Cardiac fibroblast (primary cell): Measurements from ENCODE around the gene ZNF536.

ENCODE experiments used
- DNase-seq, 2 donors: peaks; one replicate each; pipeline versions ENCODE4 v3.0.0 to v3.0.0-alpha.2; 2010; ENCODE audit warnings: low read depth in 2 of 2
- H3K4me3 ChIP-seq, 2 donors: replicated peaks in 1 of 2; 1 replicate in 1 of 2; 2 replicates in 1 of 2; pipeline ENCODE4 v1.5.1; 2011; ENCODE audit warnings: low read depth in 2 of 2, low read length in 2 of 2, mild to moderate bottlenecking in 2 of 2, moderate library complexity in 1 of 2
- TF ChIP-seq, protein P1 (sequence below): IDR thresholded peaks from one replicate; pipeline ENCODE4 v1.5.1; 2011; ENCODE audit warnings: low read depth, mild to moderate bottlenecking, low read length, inconsistent platforms

ZNF536 gene

DNA sequence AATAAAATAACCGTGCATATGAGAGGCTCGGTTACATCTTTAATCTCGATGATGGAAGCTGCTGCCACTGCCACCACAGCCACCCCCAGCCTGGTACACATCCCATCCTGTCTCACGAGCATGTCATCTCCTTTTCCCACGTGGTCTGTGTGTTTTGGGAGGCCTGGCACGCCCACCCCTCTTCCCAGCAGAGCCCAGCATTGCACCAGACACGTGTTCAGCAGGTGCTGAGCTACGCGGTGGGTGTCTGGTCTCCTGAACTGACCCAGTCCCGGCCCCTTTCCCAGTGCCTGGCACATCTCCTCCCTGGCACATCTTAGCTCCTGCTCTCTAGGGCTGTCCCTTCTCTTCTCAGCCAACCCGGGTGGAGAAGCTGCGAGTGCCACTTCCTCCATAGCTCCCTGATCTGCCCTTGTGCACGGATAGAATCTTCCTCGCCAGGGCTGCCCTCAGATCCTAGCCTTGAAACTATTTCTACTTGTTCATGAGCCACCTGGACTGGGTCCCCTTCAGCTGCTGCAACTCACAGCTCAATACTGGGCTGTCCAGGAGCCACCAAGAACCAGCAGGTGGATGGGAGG, 36.8 kb upstream of the ZNF536 start:
- DNase-seq, result no peak
- no peak overlapping the region for H3K4me3 ChIP-seq
- TF ChIP-seq, protein P1, sequence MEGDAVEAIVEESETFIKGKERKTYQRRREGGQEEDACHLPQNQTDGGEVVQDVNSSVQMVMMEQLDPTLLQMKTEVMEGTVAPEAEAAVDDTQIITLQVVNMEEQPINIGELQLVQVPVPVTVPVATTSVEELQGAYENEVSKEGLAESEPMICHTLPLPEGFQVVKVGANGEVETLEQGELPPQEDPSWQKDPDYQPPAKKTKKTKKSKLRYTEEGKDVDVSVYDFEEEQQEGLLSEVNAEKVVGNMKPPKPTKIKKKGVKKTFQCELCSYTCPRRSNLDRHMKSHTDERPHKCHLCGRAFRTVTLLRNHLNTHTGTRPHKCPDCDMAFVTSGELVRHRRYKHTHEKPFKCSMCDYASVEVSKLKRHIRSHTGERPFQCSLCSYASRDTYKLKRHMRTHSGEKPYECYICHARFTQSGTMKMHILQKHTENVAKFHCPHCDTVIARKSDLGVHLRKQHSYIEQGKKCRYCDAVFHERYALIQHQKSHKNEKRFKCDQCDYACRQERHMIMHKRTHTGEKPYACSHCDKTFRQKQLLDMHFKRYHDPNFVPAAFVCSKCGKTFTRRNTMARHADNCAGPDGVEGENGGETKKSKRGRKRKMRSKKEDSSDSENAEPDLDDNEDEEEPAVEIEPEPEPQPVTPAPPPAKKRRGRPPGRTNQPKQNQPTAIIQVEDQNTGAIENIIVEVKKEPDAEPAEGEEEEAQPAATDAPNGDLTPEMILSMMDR, result no peak

DNA sequence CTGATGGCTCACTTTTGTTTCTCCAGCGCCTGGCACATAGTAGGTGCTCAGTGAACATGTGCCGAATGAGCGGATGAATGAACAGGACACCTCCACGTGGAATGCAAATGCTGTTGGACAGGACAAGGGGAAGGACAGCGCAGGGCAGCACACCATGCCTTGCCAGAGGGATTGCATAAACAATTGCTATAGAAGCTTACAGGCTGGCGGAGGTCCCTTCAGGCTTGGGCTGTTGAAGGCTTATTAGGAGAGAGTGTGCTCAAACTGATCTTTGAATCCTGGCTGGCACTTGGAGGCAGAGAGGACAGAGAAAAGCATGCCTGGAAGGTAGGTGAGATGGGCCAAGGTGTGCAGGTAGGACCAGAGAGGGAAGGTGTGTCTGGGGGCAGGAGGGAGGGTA, 35.9 kb upstream of the ZNF536 start:
- TF ChIP-seq, protein P1, result no peak
- DNase-seq, result no peak
- H3K4me3 ChIP-seq, result no peak overlapping the region

DNA sequence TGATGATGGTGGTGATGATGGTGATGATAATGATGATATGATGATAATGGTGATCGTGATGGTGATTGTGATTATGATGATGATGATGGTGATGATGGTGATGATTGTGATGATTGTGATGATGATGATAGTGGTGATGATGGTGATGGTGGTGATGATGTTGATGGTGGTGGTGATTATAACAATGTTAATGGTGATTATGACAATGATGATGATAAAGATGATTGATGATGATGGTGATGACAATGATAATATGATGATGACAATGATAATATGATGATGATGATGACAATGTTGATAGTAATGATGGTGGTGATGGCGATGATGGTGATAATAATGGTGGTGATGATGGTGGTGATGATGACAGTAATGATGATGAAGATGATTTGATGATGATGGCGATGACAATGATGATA, 34.1 kb upstream of the ZNF536 start:
- H3K4me3 ChIP-seq, result no peak overlapping the region
- DNase-seq, result no peak
- TF ChIP-seq, protein P1, result no peak

- TF ChIP-seq, protein P1, result no peak
- no peak for DNase-seq
- no peak overlapping the region for H3K4me3 ChIP-seq
Measured at GRCh38 chr19:30338878-30339623, 33.1 kb upstream of the ZNF536 start.

DNA sequence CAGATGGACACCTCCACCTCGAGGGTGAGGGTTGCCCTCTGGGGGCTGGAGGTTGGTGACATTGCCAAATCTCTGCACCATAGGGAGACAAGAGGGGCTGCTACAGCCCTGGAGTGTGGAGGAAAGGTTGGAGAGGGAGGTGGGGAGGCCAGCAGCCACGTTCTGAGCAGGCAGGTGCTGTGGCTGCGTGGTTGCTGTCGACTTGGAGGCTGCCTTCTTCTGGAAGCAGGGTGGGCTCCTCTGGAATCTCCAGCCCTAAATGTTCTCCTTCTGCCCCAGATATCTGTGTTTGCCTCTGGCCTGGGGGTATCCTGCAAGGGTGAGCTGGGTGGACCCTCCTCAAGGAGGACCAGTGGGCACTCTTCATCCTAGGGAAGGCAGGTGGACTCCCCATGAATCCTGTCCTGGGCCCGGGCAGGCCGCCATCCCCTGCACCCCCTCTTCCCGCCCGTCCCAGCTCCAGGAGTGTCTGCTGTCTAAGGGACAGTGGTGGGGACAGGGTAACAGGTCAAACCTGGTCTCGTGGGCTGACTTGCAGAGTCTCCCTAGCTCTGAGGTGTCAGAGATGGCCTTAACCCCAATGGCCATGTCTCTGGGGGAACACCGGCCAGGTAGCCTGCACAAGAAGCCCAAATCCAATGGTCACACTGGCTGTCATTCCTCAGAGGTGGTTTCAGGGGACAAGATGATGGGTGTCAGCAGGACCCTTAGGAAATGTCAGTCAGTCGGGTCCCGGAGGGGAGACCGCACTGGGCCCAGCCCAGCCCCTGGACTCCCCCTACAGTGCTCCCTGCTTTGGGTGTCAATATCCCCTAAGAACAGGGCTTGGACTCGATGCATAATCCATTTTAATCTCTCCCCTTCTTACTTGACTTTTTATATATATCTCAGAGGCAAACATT, 32.3 kb upstream of the ZNF536 start:
- TF ChIP-seq, protein P1, result no peak
- H3K4me3 ChIP-seq, result no peak overlapping the region
- DNase-seq, result no peak

DNA sequence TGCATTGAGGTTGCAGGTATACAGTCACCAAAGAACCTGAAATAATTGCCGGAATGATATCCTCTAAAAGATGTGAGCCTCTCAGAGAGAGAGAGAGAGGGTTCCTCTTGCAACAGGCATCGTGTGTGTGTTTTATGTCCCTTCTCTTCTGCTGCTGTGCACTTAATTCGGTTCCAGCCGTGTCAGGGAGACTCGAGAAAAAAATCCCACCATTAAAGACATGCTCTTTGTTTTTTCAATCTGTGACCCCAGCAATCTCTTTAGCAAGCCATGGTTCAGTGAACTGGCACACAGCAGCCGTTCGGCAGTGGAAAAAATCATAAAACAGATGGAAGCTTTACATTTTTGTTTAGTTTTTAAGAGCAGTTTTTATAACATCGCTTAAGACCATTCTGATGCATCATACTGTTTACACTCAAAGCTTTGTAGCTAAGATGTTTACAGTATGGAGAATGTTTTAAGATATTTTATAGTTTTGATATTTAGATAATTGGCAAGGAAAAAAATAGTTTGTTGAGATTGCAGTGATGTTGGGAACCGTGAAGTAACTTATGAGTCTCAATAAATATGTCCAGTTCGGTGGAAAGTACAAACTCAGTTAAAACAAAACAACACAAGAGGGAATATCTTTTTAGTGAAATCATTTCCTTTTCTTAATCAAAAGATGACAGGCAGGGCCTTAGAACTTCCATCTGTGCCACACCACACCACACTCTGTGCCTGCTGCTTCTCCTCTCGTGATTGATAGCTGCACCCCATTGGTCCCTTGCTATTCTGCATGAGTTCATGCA, 31.2 kb upstream of the ZNF536 start:
- no peak for DNase-seq
- TF ChIP-seq, protein P1, result no peak
- H3K4me3 ChIP-seq, result no peak overlapping the region
